HepG2 (cell line): ENCODE results near the gene NCOA7.

ENCODE experiments used
- ELF4 ChIP-seq: sonication (generic); formaldehyde crosslinking; IDR thresholded peaks from 2 replicates; pipeline ENCODE4 v1.5.0; 2020; ENCODE audit warnings: missing genetic modification reagents, mild to moderate bottlenecking, moderate library complexity, borderline replicate concordance
- MAFG ChIP-seq: sonication (generic); formaldehyde crosslinking; IDR thresholded peaks from 2 replicates; pipeline ENCODE4 v1.5.1; 2020; ENCODE audit warnings: mild to moderate bottlenecking, missing genetic modification reagents
- NR2F1 ChIP-seq, 2 experiments: fragments of 450-650 bp in 1 of 2; formaldehyde crosslinking in 1 of 2; IDR thresholded peaks; 2 replicates each; pipeline versions ENCODE4 v1.5.0 to v1.6.1; 2016 to 2020; ENCODE audit warnings: mild to moderate bottlenecking in 1 of 2, missing compliant biosample characterization in 1 of 2, missing genetic modification reagents in 1 of 2, moderate library complexity in 1 of 2
- POLR2AphosphoS2 ChIP-seq: IDR thresholded peaks from 2 replicates; pipeline ENCODE4 v1.6.1; 2011; ENCODE audit warnings: low read depth, low read length, improper control_type of control experiment
- ZNF335 ChIP-seq: sonication (generic); formaldehyde crosslinking; IDR thresholded peaks from 2 replicates; pipeline ENCODE4 v1.4.0; 2020; ENCODE audit warnings: missing genetic modification reagents
- TF ChIP-seq, protein P1 (sequence below): sonication (generic); formaldehyde crosslinking; IDR thresholded peaks from 2 replicates; pipeline ENCODE4 v1.4.0; 2020; ENCODE audit warnings: missing genetic modification reagents

DNA sequence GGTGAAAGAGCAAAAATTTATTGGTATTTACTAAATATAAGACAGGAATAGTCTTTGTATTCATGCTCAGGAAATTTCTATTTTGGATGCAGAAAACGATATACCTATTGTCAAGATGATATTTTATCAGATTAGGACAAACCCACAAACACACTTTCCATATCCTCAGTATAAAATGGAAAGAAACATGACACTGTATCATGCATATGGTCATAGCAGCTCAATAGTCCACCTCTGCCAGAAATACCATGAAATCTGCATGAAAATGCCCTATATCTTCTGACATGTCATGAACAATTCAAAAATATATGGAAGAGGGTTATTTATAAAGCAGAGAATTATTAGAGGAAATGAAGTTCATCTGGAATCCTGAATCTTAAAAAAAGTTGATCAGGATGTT, 154.1 kb downstream of the NCOA7 start:
- no peak for TF ChIP-seq POLR2AphosphoS2
- TF ChIP-seq ELF4 (CRISPR knock-in tag): no peak
- TF ChIP-seq MAFG: no peak
- no peak for TF ChIP-seq ZNF335 (CRISPR knock-in tag)
- no peak for TF ChIP-seq NR2F1 (CRISPR knock-in tag; IDR thresholded peaks at IDR 0.05)
- TF ChIP-seq, protein P1, sequence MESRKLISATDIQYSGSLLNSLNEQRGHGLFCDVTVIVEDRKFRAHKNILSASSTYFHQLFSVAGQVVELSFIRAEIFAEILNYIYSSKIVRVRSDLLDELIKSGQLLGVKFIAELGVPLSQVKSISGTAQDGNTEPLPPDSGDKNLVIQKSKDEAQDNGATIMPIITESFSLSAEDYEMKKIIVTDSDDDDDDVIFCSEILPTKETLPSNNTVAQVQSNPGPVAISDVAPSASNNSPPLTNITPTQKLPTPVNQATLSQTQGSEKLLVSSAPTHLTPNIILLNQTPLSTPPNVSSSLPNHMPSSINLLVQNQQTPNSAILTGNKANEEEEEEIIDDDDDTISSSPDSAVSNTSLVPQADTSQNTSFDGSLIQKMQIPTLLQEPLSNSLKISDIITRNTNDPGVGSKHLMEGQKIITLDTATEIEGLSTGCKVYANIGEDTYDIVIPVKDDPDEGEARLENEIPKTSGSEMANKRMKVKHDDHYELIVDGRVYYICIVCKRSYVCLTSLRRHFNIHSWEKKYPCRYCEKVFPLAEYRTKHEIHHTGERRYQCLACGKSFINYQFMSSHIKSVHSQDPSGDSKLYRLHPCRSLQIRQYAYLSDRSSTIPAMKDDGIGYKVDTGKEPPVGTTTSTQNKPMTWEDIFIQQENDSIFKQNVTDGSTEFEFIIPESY (CRISPR knock-in tag): no peak
